Left ventricle myocardium inferior (tissue), 1 donor: ENCODE measurements around the gene POFUT2. TPM values are rescaled to one million over a fixed set of nuclear protein-coding genes. Genes with fewer than 3 reads are reported as not detected.
"Not testable (repeated sequence)": the region's sequence is repeated elsewhere in the genome, so short reads cannot be mapped to it uniquely, and the experiment has no call there.

Source experiments
- DNase-seq: peaks from one replicate; pipeline ENCODE4 v3.0.0-alpha.2; 2020
- H3K27ac ChIP-seq: fragments of 200-600 bp; replicated peaks from 2 replicates; pipeline ENCODE4 v1.8.0; 2021
- H3K27me3 ChIP-seq: fragments of 200-600 bp; 2 replicates; pipeline ENCODE4 v1.8.0; 2021; ENCODE audit warnings: low read depth
- H3K36me3 ChIP-seq: fragments of 200-600 bp; 2 replicates; pipeline ENCODE4 v1.8.0; 2021
- H3K4me1 ChIP-seq: fragments of 200-600 bp; 2 replicates; pipeline ENCODE4 v1.8.0; 2021
- H3K4me3 ChIP-seq: fragments of 200-600 bp; 2 replicates; pipeline ENCODE4 v1.8.0; 2021; ENCODE audit warnings: mild to moderate bottlenecking, moderate library complexity
- H3K9me3 ChIP-seq: fragments of 200-600 bp; replicated peaks from 2 replicates; pipeline ENCODE4 v1.8.0; 2021
- CTCF ChIP-seq: fragments of 200-600 bp; IDR thresholded peaks from 2 replicates; pipeline ENCODE4 v1.8.0; 2021; ENCODE audit warnings: antibody characterized with exemption, mild to moderate bottlenecking, borderline replicate concordance
- intact Hi-C: fragments of 100-400 bp; cut with micrococcal nuclease; formaldehyde crosslinking; loops from one replicate; pipeline ENCODE4 v1.11.0; 2022
- total RNA-seq: library from RNA; stranded (reverse); fragmentation: NEBNext Ultra II Directional; extraction: Animal tissue kit (Norgen Biotek cat#: 25700); gene quantifications from one replicate; pipeline ENCODE4 v1.2.1, GENCODE V29; 2021
- donor health status: DM: no; HTN: yes; CAD: no; lungs with severe emphysema.

Gene POFUT2
- total RNA-seq, 1 donor from 2014 or later: 20.9 TPM

GRCh38 chr21:45309069-45309986 is 21.6 kb upstream of the POFUT2 start:
- intact Hi-C loops: no loop called here
- H3K36me3 ChIP-seq: no peaks in the 10 kb centered on the region

GRCh38 chr21:45308194-45309068 is 20.7 kb upstream of the POFUT2 start:
- Histone ChIP-seq H3K4me3 (no peak overlapping the region), H3K27me3 (no peaks in the 10 kb centered on the region), H3K4me1 (peaks cover 45% of the 10 kb centered on the region), H3K36me3 (no peaks in the 10 kb centered on the region), H3K27ac (peak overlapping the region; percentile 84), H3K9me3 (peaks cover 6% of the 10 kb centered on the region)
- DNase-seq: peak; percentile 32
- intact Hi-C loops: no loop called here
- no peak for TF ChIP-seq CTCF

More at GRCh38 chr21:45309069-45309986, 21.6 kb upstream of the POFUT2 start:
- peak; percentile 74 for TF ChIP-seq CTCF
- Histone ChIP-seq H3K27me3 (no peaks in the 10 kb centered on the region), H3K4me3 (no peak overlapping the region), H3K9me3 (peaks cover 6% of the 10 kb centered on the region), H3K4me1 (peaks cover 43% of the 10 kb centered on the region), H3K27ac (peak overlapping the region; percentile 84)
- DNase-seq: peak; percentile 77

- H3K27me3 ChIP-seq, H3K36me3 ChIP-seq, H3K9me3 ChIP-seq, intact Hi-C loops: not testable (repeated sequence)
- Histone ChIP-seq H3K4me3 (peak overlapping the region; percentile 27), H3K27ac (peak overlapping the region; percentile 84), H3K4me1 (peaks cover 53% of the 10 kb centered on the region)
- DNase-seq: peak; percentile 5
These were observed 20.0 kb upstream of the POFUT2 start for GRCh38 chr21:45307597-45308158.

GRCh38 chr21:45306832-45307571 is 19.3 kb upstream of the POFUT2 start:
- H3K27me3 ChIP-seq: no peaks in the 10 kb centered on the region
- peaks cover 1% of the 10 kb centered on the region for H3K9me3 ChIP-seq
- intact Hi-C loops: no loop called here
- H3K4me3 ChIP-seq: peak overlapping the region; percentile 27
- TF ChIP-seq CTCF: peak; percentile 21
- H3K4me1 ChIP-seq: peaks cover 59% of the 10 kb centered on the region
- H3K27ac ChIP-seq: peak overlapping the region; percentile 84
- peak; percentile 86 for DNase-seq
- no peaks in the 10 kb centered on the region for H3K36me3 ChIP-seq

GRCh38 chr21:45306453-45306831 is 18.7 kb upstream of the POFUT2 start:
- Histone ChIP-seq H3K9me3 (no peaks in the 10 kb centered on the region), H3K4me3 (peak overlapping the region; percentile 27), H3K27me3 (no peaks in the 10 kb centered on the region), H3K36me3 (no peaks in the 10 kb centered on the region), H3K4me1 (peaks cover 65% of the 10 kb centered on the region), H3K27ac (peak overlapping the region; percentile 84)
- intact Hi-C loops: no loop called here
- DNase-seq: no peak
- no peak for TF ChIP-seq CTCF
